Measurements from ENCODE around the gene MEIS2.
A peak's percentile ranks its signal among the peaks of the same experiment; 100 is the strongest.

MEIS2 gene

GRCh38 chr15:37096558-37097143 is 3.7 kb downstream of the MEIS2 start:
- Histone ChIP-seq H3K36me3 (ENCODE audit: insufficient read depth, low read length) (peaks cover 58% of the 10 kb centered on the region), H3K9me2 (ENCODE audit: low read depth, low read length) (no peaks in the 10 kb centered on the region), H3K27ac (ENCODE audit: low read depth, low read length, poor library complexity, severe bottlenecking) (peak overlapping the region; percentile 67), H3K9me3 (ENCODE audit: low read length) (no peaks in the 10 kb centered on the region), H4K20me1 (ENCODE audit: insufficient read depth, low read length) (no peaks in the 10 kb centered on the region), H3K27me3 (ENCODE audit: insufficient read depth, low read length) (no peaks in the 10 kb centered on the region), H2AFZ (ENCODE audit: low read length) (no peak overlapping the region), H3K4me1 (ENCODE audit: insufficient read depth, low read length, severe bottlenecking) (peaks cover 55% of the 10 kb centered on the region), H3K4me3 (ENCODE audit: low read depth, low read length, poor library complexity, severe bottlenecking) (peak overlapping the region; percentile 74), H3K79me2 (ENCODE audit: insufficient read depth, low read length) (peaks cover 44% of the 10 kb centered on the region), H3K4me2 (ENCODE audit: low read length) (peak overlapping the region; percentile 82), H3K9ac (ENCODE audit: low read length) (peak overlapping the region; percentile 88; the same call in 1 of the 2 replicates), H3F3A (ENCODE audit: insufficient read depth, low read length) (0 out of 2 replicates have a peak, but pooled peaks cover 5% of the 10 kb centered on the region)
- TF ChIP-seq CTCF (IDR thresholded peaks at IDR 0.05; ENCODE audit: low read length) (no peak), EZH2 (IDR thresholded peaks at IDR 0.05; ENCODE audit: borderline replicate concordance, low read length) (no peak)

DNA sequence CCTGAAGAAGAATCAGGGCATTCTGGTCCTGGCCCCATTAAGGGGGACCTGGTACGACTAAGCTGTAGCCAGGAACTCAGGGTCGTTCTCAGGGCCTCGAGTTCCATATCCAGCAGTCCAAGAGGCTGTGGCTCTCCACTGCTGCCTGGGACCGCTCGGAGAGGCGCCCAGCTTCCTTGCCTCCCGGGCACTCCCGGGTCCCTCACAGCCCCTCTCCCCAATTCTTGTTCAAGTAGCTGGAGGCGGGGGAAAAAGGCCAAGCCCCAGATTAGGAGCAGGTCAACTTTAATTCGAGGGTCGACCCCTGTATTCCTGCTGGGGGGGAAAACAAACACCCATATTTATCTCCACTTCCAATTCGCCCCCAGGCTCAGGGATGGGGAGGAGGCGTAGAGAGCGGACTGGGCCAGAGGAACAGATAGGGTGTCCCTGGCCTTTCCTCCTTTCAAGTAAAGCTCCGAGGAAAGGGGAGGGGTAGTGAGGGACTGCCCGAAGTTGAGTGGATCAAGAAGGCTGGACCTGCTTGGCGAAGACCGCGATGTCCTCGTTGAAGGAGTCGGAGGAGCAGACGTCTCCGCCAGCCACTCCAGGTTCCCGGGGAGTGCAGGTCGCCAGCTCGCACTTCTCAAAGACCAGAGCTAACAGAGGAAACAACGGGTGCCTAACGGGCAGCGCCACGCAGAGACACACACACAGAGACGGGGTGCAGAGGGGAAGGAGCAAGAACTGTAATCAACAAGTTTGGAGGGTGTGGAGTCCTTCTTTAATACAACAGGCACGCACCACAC is 4.4 kb downstream of the MEIS2 start:
- no peak overlapping the region for H3K9ac ChIP-seq (ENCODE audit: low read length)
- H3K4me2 ChIP-seq (ENCODE audit: low read length), result no peak overlapping the region; the same call in 1 of the 2 replicates
- H3K27me3 ChIP-seq (ENCODE audit: insufficient read depth, low read length), result no peaks in the 10 kb centered on the region
- H3K4me1 ChIP-seq (ENCODE audit: insufficient read depth, low read length, severe bottlenecking), result peaks cover 62% of the 10 kb centered on the region
- peaks cover 65% of the 10 kb centered on the region for H3K36me3 ChIP-seq (ENCODE audit: insufficient read depth, low read length)
- H3K79me2 ChIP-seq (ENCODE audit: insufficient read depth, low read length), result peaks cover 51% of the 10 kb centered on the region
- no peaks in the 10 kb centered on the region for H3K9me2 ChIP-seq (ENCODE audit: low read depth, low read length)
- H3K9me3 ChIP-seq (ENCODE audit: low read length), result no peaks in the 10 kb centered on the region
- no peak overlapping the region for H2AFZ ChIP-seq (ENCODE audit: low read length)
- H3K27ac ChIP-seq (ENCODE audit: low read depth, low read length, poor library complexity, severe bottlenecking), result no peak overlapping the region
- 0 out of 2 replicates have a peak, but pooled peaks cover 5% of the 10 kb centered on the region for H3F3A ChIP-seq (ENCODE audit: insufficient read depth, low read length)
- TF ChIP-seq EZH2 (IDR thresholded peaks at IDR 0.05; ENCODE audit: borderline replicate concordance, low read length), result no peak
- no peak for TF ChIP-seq CTCF (IDR thresholded peaks at IDR 0.05; ENCODE audit: low read length)
- peak overlapping the region; percentile 74 for H3K4me3 ChIP-seq (ENCODE audit: low read depth, low read length, poor library complexity, severe bottlenecking)
- H4K20me1 ChIP-seq (ENCODE audit: insufficient read depth, low read length), result no peaks in the 10 kb centered on the region

GRCh38 chr15:37094915-37095711 is 5.2 kb downstream of the MEIS2 start:
- Histone ChIP-seq H3K79me2 (ENCODE audit: insufficient read depth, low read length) (peaks cover 56% of the 10 kb centered on the region), H4K20me1 (ENCODE audit: insufficient read depth, low read length) (no peaks in the 10 kb centered on the region), H3K9ac (ENCODE audit: low read length) (no peak overlapping the region), H3K9me2 (ENCODE audit: low read depth, low read length) (no peaks in the 10 kb centered on the region), H3F3A (ENCODE audit: insufficient read depth, low read length) (0 out of 2 replicates have a peak, but pooled peaks cover 5% of the 10 kb centered on the region), H3K9me3 (ENCODE audit: low read length) (no peaks in the 10 kb centered on the region), H3K4me2 (ENCODE audit: low read length) (no peak overlapping the region), H3K4me1 (ENCODE audit: insufficient read depth, low read length, severe bottlenecking) (peaks cover 67% of the 10 kb centered on the region), H3K36me3 (ENCODE audit: insufficient read depth, low read length) (peaks cover 70% of the 10 kb centered on the region), H3K27me3 (ENCODE audit: insufficient read depth, low read length) (no peaks in the 10 kb centered on the region), H3K4me3 (ENCODE audit: low read depth, low read length, poor library complexity, severe bottlenecking) (no peak overlapping the region), H2AFZ (ENCODE audit: low read length) (no peak overlapping the region), H3K27ac (ENCODE audit: low read depth, low read length, poor library complexity, severe bottlenecking) (no peak overlapping the region)
- TF ChIP-seq EZH2 (IDR thresholded peaks at IDR 0.05; ENCODE audit: borderline replicate concordance, low read length), result no peak
- no peak for TF ChIP-seq CTCF (IDR thresholded peaks at IDR 0.05; ENCODE audit: low read length)

Data from OCI-LY1 (cell line).